Lung (tissue), 12 donors: Measurements from ENCODE around the gene ZKSCAN4. TPM values are rescaled to one million over a fixed set of nuclear protein-coding genes. Genes with fewer than 3 reads are reported as not detected.

Source experiments
- ATAC-seq: fragments of 200-7000 bp; cut with Tn5 transposase; one replicate; pipeline ENCODE4 v1.9.1; 2020; ENCODE audit warnings: moderate number of reproducible peaks; ENCODE audit not compliant: insufficient read depth, low FRiP score
- DNase-seq, 3 donors: peaks; one replicate each; pipeline ENCODE4 v3.0.0-alpha.2; 2013 to 2017
- H3K27ac ChIP-seq, 2 donors: one replicate each; pipeline ENCODE4 v1.5.1; 2013; ENCODE audit warnings: mild to moderate bottlenecking in 2 of 2, moderate library complexity in 2 of 2, control low read depth in 1 of 2, inconsistent platforms in 1 of 2, low read depth in 1 of 2, low read length in 1 of 2
- H3K27me3 ChIP-seq, 3 donors: one replicate each; pipeline ENCODE4 v1.5.1; 2013; ENCODE audit warnings: low read length in 2 of 3; ENCODE audit not compliant: control insufficient read depth in 3 of 3, insufficient read depth in 3 of 3
- H3K36me3 ChIP-seq, 4 donors: one replicate each; pipeline ENCODE4 v1.5.1; 2013; ENCODE audit warnings: low read length in 4 of 4, mild to moderate bottlenecking in 1 of 4, moderate library complexity in 1 of 4; ENCODE audit not compliant: control insufficient read depth in 4 of 4, insufficient read depth in 4 of 4
- H3K4me1 ChIP-seq, 5 donors: one replicate each; pipeline ENCODE4 v1.5.1; 2013; ENCODE audit warnings: low read length in 5 of 5, mild to moderate bottlenecking in 2 of 5, moderate library complexity in 1 of 5; ENCODE audit not compliant: control insufficient read depth in 5 of 5, insufficient read depth in 5 of 5
- H3K4me3 ChIP-seq: one replicate; pipeline ENCODE4 v1.5.1; 2013; ENCODE audit warnings: mild to moderate bottlenecking, control low read depth, moderate library complexity
- H3K9ac ChIP-seq, 2 donors: one replicate each; pipeline ENCODE4 v1.5.1; 2013; ENCODE audit warnings: low read length in 2 of 2, control low read depth in 1 of 2; ENCODE audit not compliant: insufficient read depth in 1 of 2
- H3K9me3 ChIP-seq, 4 donors: one replicate each; pipeline ENCODE4 v1.5.1; 2013; ENCODE audit warnings: low read length in 3 of 4, mild to moderate bottlenecking in 1 of 4, moderate library complexity in 1 of 4; ENCODE audit not compliant: control insufficient read depth in 4 of 4, insufficient read depth in 3 of 4
- CTCF ChIP-seq: IDR thresholded peaks from 2 replicates; pipeline ENCODE4 v1.5.1; 2012; ENCODE audit warnings: mild to moderate bottlenecking; ENCODE audit errors: control extremely low read depth, extremely low read depth
- WGBS, 2 donors: extraction: QIAGEN DNeasy Blood & Tissue Kit; methylation state at CpG; one replicate each; pipeline ENCODE4 v1.1.7; 2013; 5-methylcytosine and 5-hydroxymethylcytosine counted together
- polyA plus RNA-seq, 2 donors: library from polyadenylated mRNA; stranded (reverse); fragments of 200-250 nt; gene quantifications; one replicate each; pipeline ENCODE4 v1.2.1, GENCODE V29; 2013
- total RNA-seq, 2 donors: library from RNA; depleted of rRNA in 1 of 2; stranded (reverse); fragments of >200 nt in 1 of 2; gene quantifications; one replicate each; pipeline ENCODE4 v1.2.1, GENCODE V29; 2014 to 2021
- donor health status: control.
- donor health status: control.
- donor health status: Bipolar disorder and iron deficiency.
- donor health status: healthy.
- donor health status: DM: yes; HTN: yes; CAD: no.

The ZKSCAN4 gene
- total and polyA plus RNA-seq, 4 donors, result 2.3 to 8.2 (median 4.2) TPM

DNA sequence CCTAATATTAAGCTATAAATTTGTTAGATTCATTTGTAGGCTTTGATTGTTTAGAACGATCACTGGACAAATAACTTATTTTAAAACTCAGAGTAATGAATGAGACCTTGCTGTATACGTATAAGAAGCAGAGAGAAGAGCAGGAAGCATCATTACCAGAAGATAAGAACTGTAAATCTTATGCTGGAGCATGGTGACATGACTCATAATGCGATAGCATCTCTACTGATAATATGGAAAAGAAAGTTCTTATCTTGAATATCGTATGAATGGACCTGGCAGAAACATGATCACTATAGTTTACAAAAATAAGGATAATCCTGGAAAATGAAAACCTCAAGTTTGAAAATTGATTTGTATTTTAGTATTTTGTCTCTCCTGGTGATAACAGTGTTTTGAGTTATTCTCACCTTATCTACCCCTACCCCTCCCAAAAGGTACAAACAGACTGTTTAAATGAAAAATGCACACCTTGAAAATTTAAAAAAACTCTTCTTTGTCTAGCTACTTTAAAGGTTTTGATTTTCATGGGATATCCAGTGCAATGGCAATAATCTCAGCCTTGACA is 12.8 kb upstream of the ZKSCAN4 start:
- peaks cover 0 to 4% (median 2%) of the 10 kb centered on the region in 3 donors for H3K27me3 ChIP-seq
- peaks cover 0 to 13% (median 7%) of the 10 kb centered on the region in 5 donors for H3K4me1 ChIP-seq
- H3K36me3 ChIP-seq, result no peaks in the 10 kb centered on the region
- H3K9me3 ChIP-seq, result peaks cover 1 to 5% (median 4%) of the 10 kb centered on the region in 4 donors
- H3K9ac ChIP-seq, result no peak overlapping the region
- ATAC-seq, result no peak
- no peak overlapping the region for H3K27ac ChIP-seq
- DNase-seq, result no peak
- 48 to 56% methylated on average over 4 of the region's 4 CpGs for WGBS, 2 donors
- no peak overlapping the region for H3K4me3 ChIP-seq
- TF ChIP-seq CTCF, result no peak

DNA sequence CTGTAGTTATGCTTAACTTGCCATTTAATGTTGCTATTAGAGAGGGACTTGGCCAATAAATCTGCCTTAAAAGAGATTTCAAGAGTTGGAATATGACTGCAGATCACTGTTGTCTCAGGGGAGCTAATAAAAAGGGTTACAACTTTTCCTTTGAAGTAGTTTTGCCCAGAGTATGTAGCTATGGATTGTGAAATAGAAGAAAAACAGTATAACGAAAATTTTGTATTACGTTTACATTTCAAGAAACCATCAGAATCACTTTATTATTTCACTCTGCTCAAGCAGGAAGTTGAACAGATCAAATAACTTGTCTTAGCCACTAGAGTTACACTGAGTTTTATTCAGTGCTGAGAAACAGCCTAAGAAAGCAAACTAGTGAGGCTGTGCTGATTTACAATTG is 11.9 kb upstream of the ZKSCAN4 start:
- no peak for TF ChIP-seq CTCF
- WGBS, 2 donors, result 35 to 43% methylated on average over 2 of the region's 2 CpGs
- Histone ChIP-seq H3K27me3 (peaks cover 0 to 8% (median 2%) of the 10 kb centered on the region in 3 donors), H3K27ac (no peak overlapping the region), H3K9ac (no peak overlapping the region), H3K4me3 (no peak overlapping the region), H3K4me1 (peaks cover 3 to 16% (median 6%) of the 10 kb centered on the region in 5 donors), H3K9me3 (peaks cover 1 to 12% (median 6%) of the 10 kb centered on the region in 4 donors), H3K36me3 (no peaks in the 10 kb centered on the region)
- DNase-seq, result no peak
- ATAC-seq, result no peak

DNA sequence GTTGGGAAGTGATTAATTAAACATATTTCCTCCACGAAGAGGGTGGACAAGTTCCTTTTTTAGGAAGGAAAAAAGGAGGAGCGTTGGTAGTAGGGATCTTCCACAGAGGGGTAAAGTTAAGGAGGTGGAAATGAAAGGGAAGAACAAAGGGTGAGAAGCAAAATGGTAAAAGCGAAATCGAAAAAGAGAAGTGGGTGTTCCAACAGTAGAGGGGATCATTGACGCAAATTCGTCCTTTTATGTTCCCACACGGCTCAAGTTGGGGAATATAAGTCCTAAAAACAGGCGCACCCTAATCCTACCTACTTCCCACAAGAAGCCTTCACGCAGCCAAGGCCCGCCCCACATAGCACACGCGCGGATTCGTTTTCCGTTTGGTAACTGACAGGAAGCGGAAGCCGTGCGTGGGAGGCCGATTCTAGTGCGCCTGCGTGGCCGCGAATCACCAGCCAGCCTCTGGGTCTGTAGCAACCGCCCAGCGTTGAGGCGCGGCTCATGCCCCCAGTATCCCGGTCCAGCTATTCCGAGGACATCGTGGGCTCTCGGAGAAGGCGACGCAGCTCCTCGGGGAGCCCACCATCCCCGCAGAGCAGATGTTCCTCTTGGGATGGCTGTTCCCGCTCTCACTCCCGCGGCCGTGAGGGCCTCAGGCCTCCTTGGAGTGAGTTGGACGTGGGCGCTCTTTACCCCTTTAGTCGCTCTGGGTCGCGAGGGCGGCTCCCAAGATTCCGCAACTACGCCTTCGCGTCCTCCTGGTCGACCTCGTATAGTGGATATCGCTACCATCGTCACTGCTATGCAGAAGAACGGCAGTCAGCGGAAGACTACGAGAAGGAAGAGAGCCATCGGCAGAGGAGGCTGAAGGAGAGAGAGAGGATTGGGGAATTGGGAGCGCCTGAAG is 7.1 kb upstream of the ZKSCAN4 start, which contains the start of gene NKAPL:
NKAPL (plus strand) TSS at position 421 of the 901 bp plus-strand sequence; CDS start at position 496, 75 bp downstream.
- H3K4me1 ChIP-seq, result peaks cover 0 to 5% (median 3%) of the 10 kb centered on the region in 5 donors
- ATAC-seq, result peak; percentile 80
- WGBS, 2 donors, result 40 to 41% methylated on average over 58 of the region's 58 CpGs
- TF ChIP-seq CTCF, result no peak
- H3K9ac ChIP-seq, result no peak within 1 kb of the TSS
- DNase-seq, result peak; percentile 71 to 80 (median 78)
- no peaks in the 10 kb centered on the region for H3K36me3 ChIP-seq
- H3K9me3 ChIP-seq, result peaks cover 1 to 12% (median 6%) of the 10 kb centered on the region in 4 donors
- H3K4me3 ChIP-seq, result peak within 1 kb of the TSS; percentile 49
- no peak within 1 kb of the TSS for H3K27ac ChIP-seq
- H3K27me3 ChIP-seq, result peaks cover 0 to 14% (median 6%) of the 10 kb centered on the region in 3 donors
